ENCODE data around the gene C10orf90. TPM values are rescaled to one million over a fixed set of nuclear protein-coding genes. Genes with fewer than 3 reads are reported as not detected.
"Not testable (repeated sequence)": the region's sequence is repeated elsewhere in the genome, so short reads cannot be mapped to it uniquely, and the experiment has no call there.

C10orf90 gene
- total and polyA plus RNA-seq, 2 donors, result 0.27 to 0.38 TPM

- Histone ChIP-seq H3K27ac (ENCODE audit: low read depth in 1 of 2, low read length in 1 of 2) (no peak overlapping the region), H3K36me3 (ENCODE audit: control insufficient read depth in 2 of 2, insufficient read depth in 2 of 2, low read length in 1 of 2) (no peaks in the 10 kb centered on the region), H3K27me3 (ENCODE audit: control insufficient read depth in 2 of 2, insufficient read depth in 1 of 2, low read length in 1 of 2) (no peaks in the 10 kb centered on the region), H3K9me3 (ENCODE audit: control insufficient read depth in 2 of 2, insufficient read depth in 1 of 2, low read length in 1 of 2) (peaks cover 0 to 3% of the 10 kb centered on the region in 2 donors), H3K4me1 (ENCODE audit: control insufficient read depth in 2 of 2, insufficient read depth in 2 of 2, low read length in 2 of 2) (no peaks in the 10 kb centered on the region), H3K4me3 (ENCODE audit: low read length in 2 of 2) (no peak overlapping the region)
- 57% methylated on average over 10 of the region's 10 CpGs for WGBS
- no peak for DNase-seq (ENCODE audit: low read depth in 6 of 9, low spot score in 9 of 9)
These were observed 109.1 kb downstream of the C10orf90 start for GRCh38 chr10:126561294-126561920.

DNA sequence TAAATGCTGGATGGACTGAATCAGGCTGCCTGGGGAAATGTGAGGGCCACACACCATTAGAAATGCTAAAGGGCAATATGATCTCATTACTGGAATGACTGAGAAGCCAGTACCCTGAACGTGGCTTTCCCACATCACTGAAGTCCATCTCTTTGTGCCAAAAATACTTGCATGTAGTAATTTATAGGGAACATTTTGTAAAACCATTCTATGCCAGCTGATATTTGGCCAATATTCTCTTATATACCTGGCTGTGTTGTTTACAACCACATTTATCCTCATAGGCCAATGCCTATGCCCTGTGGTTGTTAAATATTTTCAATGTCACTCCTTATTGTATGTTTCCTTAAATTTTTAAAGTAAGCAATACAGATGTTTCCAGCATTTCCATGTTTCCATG, 111.6 kb downstream of the C10orf90 start:
- Histone ChIP-seq H3K4me3 (ENCODE audit: low read length in 2 of 2) (no peak overlapping the region), H3K9me3 (ENCODE audit: control insufficient read depth in 2 of 2, insufficient read depth in 1 of 2, low read length in 1 of 2) (peaks cover 0 to 2% of the 10 kb centered on the region in 2 donors), H3K36me3 (ENCODE audit: control insufficient read depth in 2 of 2, insufficient read depth in 2 of 2, low read length in 1 of 2) (no peaks in the 10 kb centered on the region), H3K27ac (ENCODE audit: low read depth in 1 of 2, low read length in 1 of 2) (no peak overlapping the region), H3K4me1 (ENCODE audit: control insufficient read depth in 2 of 2, insufficient read depth in 2 of 2, low read length in 2 of 2) (no peaks in the 10 kb centered on the region), H3K27me3 (ENCODE audit: control insufficient read depth in 2 of 2, insufficient read depth in 1 of 2, low read length in 1 of 2) (no peaks in the 10 kb centered on the region)
- WGBS, result 68% methylated on average over 1 of the region's 1 CpG
- no peak for DNase-seq (ENCODE audit: low read depth in 6 of 9, low spot score in 9 of 9)

DNA sequence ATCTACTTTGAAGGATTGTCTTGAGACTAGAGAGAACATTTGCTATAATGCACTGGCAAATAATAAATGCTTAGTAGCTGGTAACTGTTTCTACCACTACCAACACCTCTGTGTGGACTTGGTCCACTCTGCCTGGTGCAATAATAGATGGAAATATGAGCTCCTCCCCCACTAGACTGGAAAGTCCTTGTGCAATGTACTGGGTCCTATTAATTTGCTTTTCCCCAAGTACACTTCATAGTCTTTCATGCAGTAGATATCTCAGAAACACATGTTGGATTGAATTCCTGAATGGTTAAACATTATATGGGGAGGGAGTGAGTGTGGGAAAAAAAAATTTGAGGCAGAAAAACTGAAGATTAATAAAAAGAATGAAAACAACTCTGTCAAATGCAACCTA, 119.3 kb downstream of the C10orf90 start:
- H3K4me1 ChIP-seq (ENCODE audit: control insufficient read depth in 2 of 2, insufficient read depth in 2 of 2, low read length in 2 of 2), result no peaks in the 10 kb centered on the region
- no peak overlapping the region for H3K4me3 ChIP-seq (ENCODE audit: low read length in 2 of 2)
- no peak for DNase-seq (ENCODE audit: low read depth in 6 of 9, low spot score in 9 of 9)
- no peaks in the 10 kb centered on the region for H3K27me3 ChIP-seq (ENCODE audit: control insufficient read depth in 2 of 2, insufficient read depth in 1 of 2, low read length in 1 of 2)
- no peak overlapping the region for H3K27ac ChIP-seq (ENCODE audit: low read depth in 1 of 2, low read length in 1 of 2)
- H3K9me3 ChIP-seq (ENCODE audit: control insufficient read depth in 2 of 2, insufficient read depth in 1 of 2, low read length in 1 of 2), result no peaks in the 10 kb centered on the region
- H3K36me3 ChIP-seq (ENCODE audit: control insufficient read depth in 2 of 2, insufficient read depth in 2 of 2, low read length in 1 of 2), result no peaks in the 10 kb centered on the region

GRCh38 chr10:126550586-126550985, 119.9 kb downstream of the C10orf90 start:
- not testable (repeated sequence) for H3K27ac ChIP-seq (ENCODE audit: low read depth in 1 of 2, low read length in 1 of 2); H3K4me3 ChIP-seq (ENCODE audit: low read length in 2 of 2); H3K9me3 ChIP-seq (ENCODE audit: control insufficient read depth in 2 of 2, insufficient read depth in 1 of 2, low read length in 1 of 2); DNase-seq (ENCODE audit: low read depth in 6 of 9, low spot score in 9 of 9); H3K36me3 ChIP-seq (ENCODE audit: control insufficient read depth in 2 of 2, insufficient read depth in 2 of 2, low read length in 1 of 2); H3K4me1 ChIP-seq (ENCODE audit: control insufficient read depth in 2 of 2, insufficient read depth in 2 of 2, low read length in 2 of 2); H3K27me3 ChIP-seq (ENCODE audit: control insufficient read depth in 2 of 2, insufficient read depth in 1 of 2, low read length in 1 of 2)
- 70% methylated on average over 4 of the region's 4 CpGs for WGBS

- H3K9me3 ChIP-seq (ENCODE audit: control insufficient read depth in 2 of 2, insufficient read depth in 1 of 2, low read length in 1 of 2), result no peaks in the 10 kb centered on the region
- H3K4me1 ChIP-seq (ENCODE audit: control insufficient read depth in 2 of 2, insufficient read depth in 2 of 2, low read length in 2 of 2), result no peaks in the 10 kb centered on the region
- H3K36me3 ChIP-seq (ENCODE audit: control insufficient read depth in 2 of 2, insufficient read depth in 2 of 2, low read length in 1 of 2), result no peaks in the 10 kb centered on the region
- no peak for DNase-seq (ENCODE audit: low read depth in 6 of 9, low spot score in 9 of 9)
- H3K4me3 ChIP-seq (ENCODE audit: low read length in 2 of 2), result no peak overlapping the region
- no peaks in the 10 kb centered on the region for H3K27me3 ChIP-seq (ENCODE audit: control insufficient read depth in 2 of 2, insufficient read depth in 1 of 2, low read length in 1 of 2)
- no peak overlapping the region for H3K27ac ChIP-seq (ENCODE audit: low read depth in 1 of 2, low read length in 1 of 2)
These were observed 121.1 kb downstream of the C10orf90 start for GRCh38 chr10:126549344-126549743.

DNA sequence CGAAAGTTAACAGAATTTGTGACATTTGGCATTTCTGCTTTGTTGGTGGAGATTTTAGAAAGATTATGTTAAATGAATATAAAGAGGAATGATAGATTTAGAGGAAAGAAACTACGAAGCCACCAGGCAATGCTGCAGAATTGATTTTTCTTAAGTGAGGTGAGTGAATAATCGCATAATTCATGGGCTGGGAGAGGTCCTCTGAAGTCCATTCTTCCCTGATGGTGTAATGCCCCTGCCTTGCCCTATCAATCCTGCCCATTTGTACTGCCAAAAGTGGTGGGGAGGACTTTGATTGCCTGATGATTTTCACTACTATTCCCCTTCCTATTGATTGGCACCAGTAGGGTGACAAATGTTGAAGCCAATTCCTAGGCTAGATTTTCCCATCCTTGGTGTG, 125.9 kb downstream of the C10orf90 start:
- H3K4me3 ChIP-seq (ENCODE audit: low read length in 2 of 2), result no peak overlapping the region
- H3K4me1 ChIP-seq (ENCODE audit: control insufficient read depth in 2 of 2, insufficient read depth in 2 of 2, low read length in 2 of 2), result no peaks in the 10 kb centered on the region
- 74% methylated on average over 3 of the region's 3 CpGs for WGBS
- no peaks in the 10 kb centered on the region for H3K9me3 ChIP-seq (ENCODE audit: control insufficient read depth in 2 of 2, insufficient read depth in 1 of 2, low read length in 1 of 2)
- H3K36me3 ChIP-seq (ENCODE audit: control insufficient read depth in 2 of 2, insufficient read depth in 2 of 2, low read length in 1 of 2), result no peaks in the 10 kb centered on the region
- H3K27me3 ChIP-seq (ENCODE audit: control insufficient read depth in 2 of 2, insufficient read depth in 1 of 2, low read length in 1 of 2), result no peaks in the 10 kb centered on the region
- no peak overlapping the region for H3K27ac ChIP-seq (ENCODE audit: low read depth in 1 of 2, low read length in 1 of 2)
- DNase-seq (ENCODE audit: low read depth in 6 of 9, low spot score in 9 of 9), result no peak

- Histone ChIP-seq H3K4me3 (ENCODE audit: low read length in 2 of 2) (no peak overlapping the region), H3K9me3 (ENCODE audit: control insufficient read depth in 2 of 2, insufficient read depth in 1 of 2, low read length in 1 of 2) (no peaks in the 10 kb centered on the region), H3K4me1 (ENCODE audit: control insufficient read depth in 2 of 2, insufficient read depth in 2 of 2, low read length in 2 of 2) (no peaks in the 10 kb centered on the region), H3K27ac (ENCODE audit: low read depth in 1 of 2, low read length in 1 of 2) (no peak overlapping the region), H3K36me3 (ENCODE audit: control insufficient read depth in 2 of 2, insufficient read depth in 2 of 2, low read length in 1 of 2) (no peaks in the 10 kb centered on the region), H3K27me3 (ENCODE audit: control insufficient read depth in 2 of 2, insufficient read depth in 1 of 2, low read length in 1 of 2) (no peaks in the 10 kb centered on the region)
- no peak for DNase-seq (ENCODE audit: low read depth in 6 of 9, low spot score in 9 of 9)
- WGBS, result 93% methylated on average over 5 of the region's 5 CpGs
These were observed 131.9 kb downstream of the C10orf90 start for GRCh38 chr10:126538439-126539135.

- no peak overlapping the region for H3K4me3 ChIP-seq (ENCODE audit: low read length in 2 of 2)
- no peaks in the 10 kb centered on the region for H3K9me3 ChIP-seq (ENCODE audit: control insufficient read depth in 2 of 2, insufficient read depth in 1 of 2, low read length in 1 of 2)
- DNase-seq (ENCODE audit: low read depth in 6 of 9, low spot score in 9 of 9), result no peak
- H3K4me1 ChIP-seq (ENCODE audit: control insufficient read depth in 2 of 2, insufficient read depth in 2 of 2, low read length in 2 of 2), result no peaks in the 10 kb centered on the region
- no peak overlapping the region for H3K27ac ChIP-seq (ENCODE audit: low read depth in 1 of 2, low read length in 1 of 2)
- no peaks in the 10 kb centered on the region for H3K27me3 ChIP-seq (ENCODE audit: control insufficient read depth in 2 of 2, insufficient read depth in 1 of 2, low read length in 1 of 2)
- no peaks in the 10 kb centered on the region for H3K36me3 ChIP-seq (ENCODE audit: control insufficient read depth in 2 of 2, insufficient read depth in 2 of 2, low read length in 1 of 2)
- WGBS, result 89% methylated on average over 3 of the region's 3 CpGs
These were observed 133.8 kb downstream of the C10orf90 start for GRCh38 chr10:126536656-126537055.

DNA sequence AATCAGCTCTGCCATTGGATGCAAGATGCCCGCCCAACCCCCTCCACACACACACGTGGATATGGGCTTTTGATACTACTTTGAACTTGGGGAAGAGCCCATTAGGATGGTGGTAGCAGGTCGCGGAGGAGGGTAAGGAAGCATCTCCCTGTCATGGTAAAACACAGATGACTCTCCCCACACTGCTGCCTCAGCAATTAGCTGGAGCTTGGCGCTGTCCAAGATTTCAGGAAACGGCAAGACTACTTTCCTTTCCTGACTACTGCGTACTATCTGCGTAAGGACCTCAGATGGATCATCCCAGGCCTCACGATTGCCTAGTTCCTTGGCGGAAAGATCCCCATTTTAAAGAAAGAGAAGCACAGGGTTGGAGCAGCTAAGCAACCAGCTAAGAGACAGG, 134.3 kb downstream of the C10orf90 start:
- Histone ChIP-seq H3K9me3 (ENCODE audit: control insufficient read depth in 2 of 2, insufficient read depth in 1 of 2, low read length in 1 of 2) (no peaks in the 10 kb centered on the region), H3K27ac (ENCODE audit: low read depth in 1 of 2, low read length in 1 of 2) (no peak overlapping the region), H3K4me1 (ENCODE audit: control insufficient read depth in 2 of 2, insufficient read depth in 2 of 2, low read length in 2 of 2) (no peaks in the 10 kb centered on the region), H3K36me3 (ENCODE audit: control insufficient read depth in 2 of 2, insufficient read depth in 2 of 2, low read length in 1 of 2) (no peaks in the 10 kb centered on the region), H3K4me3 (ENCODE audit: low read length in 2 of 2) (no peak overlapping the region), H3K27me3 (ENCODE audit: control insufficient read depth in 2 of 2, insufficient read depth in 1 of 2, low read length in 1 of 2) (no peaks in the 10 kb centered on the region)
- no peak for DNase-seq (ENCODE audit: low read depth in 6 of 9, low spot score in 9 of 9)
- WGBS, result 84% methylated on average over 10 of the region's 10 CpGs

Measured in thymus (tissue), 11 donors.